WTC11 (cell line): Measurements from ENCODE around the gene RNU5B-1. TPM values are rescaled to one million over a fixed set of nuclear protein-coding genes. Genes with fewer than 3 reads are reported as not detected.

ENCODE experiments used
- ATAC-seq: fragments of 200-7000 bp; cut with Tn5 transposase; 2 replicates; pipeline ENCODE4 v1.10.0; 2021; ENCODE audit warnings: mild to moderate bottlenecking, moderate library complexity
- CTCF ChIA-PET: fragments of 300-600 bp; sonication (Branson Sonifier 250); formaldehyde crosslinking; loops from one replicate; lab custom pipeline; 2021; ENCODE audit warnings: antibody characterized with exemption; lab: Charles Lee
- POLR2A ChIA-PET: fragments of 350-600 bp; sonication (Branson Sonifier 250); formaldehyde crosslinking; loops from one replicate; lab custom pipeline; 2021; ENCODE audit warnings: antibody characterized with exemption; lab: Charles Lee
- DNase-seq: peaks from one replicate; pipeline ENCODE4 v3.0.0; 2021; ENCODE audit warnings: low spot score
- H3K27ac Mint-ChIP-seq: 2 replicates; pipeline ENCODE4 v1.8.0; 2021; ENCODE audit warnings: mixed read lengths
- H3K27me3 Mint-ChIP-seq: 2 replicates; pipeline ENCODE4 v1.8.0; 2021; ENCODE audit warnings: low read depth, mild to moderate bottlenecking, moderate library complexity, mixed read lengths
- H3K36me3 Mint-ChIP-seq: 2 replicates; pipeline ENCODE4 v1.8.0; 2021; ENCODE audit warnings: mixed read lengths
- H3K4me1 Mint-ChIP-seq: 2 replicates; pipeline ENCODE4 v1.8.0; 2022; ENCODE audit warnings: mixed read lengths
- H3K4me3 Mint-ChIP-seq: 2 replicates; pipeline ENCODE4 v1.8.0; 2021; ENCODE audit warnings: mild to moderate bottlenecking, moderate library complexity, mixed read lengths
- H3K9me3 Mint-ChIP-seq: 2 replicates; pipeline ENCODE4 v1.8.0; 2021; ENCODE audit warnings: mixed read lengths
- ARID4B ChIP-seq: sonication (generic); formaldehyde crosslinking; IDR thresholded peaks from 2 replicates; pipeline ENCODE4 v1.8.0; 2023; ENCODE audit warnings: missing genetic modification reagents, mild to moderate bottlenecking, borderline replicate concordance
- ATF2 ChIP-seq: sonication (generic); formaldehyde crosslinking; IDR thresholded peaks from 2 replicates; pipeline ENCODE4 v1.8.1; 2022; ENCODE audit warnings: low read depth, missing genetic modification reagents, borderline replicate concordance
- CBFB ChIP-seq: sonication (generic); formaldehyde crosslinking; IDR thresholded peaks from 2 replicates; pipeline ENCODE4 v1.8.1; 2022; ENCODE audit warnings: mild to moderate bottlenecking, low read depth, missing genetic modification reagents
- CTCF ChIP-seq: fragments of 200-600 bp; IDR thresholded peaks from 2 replicates; pipeline ENCODE4 v1.8.0; 2022; ENCODE audit warnings: antibody characterized with exemption
- ELF4 ChIP-seq: sonication (generic); formaldehyde crosslinking; IDR thresholded peaks from 2 replicates; pipeline ENCODE4 v1.8.1; 2022; ENCODE audit warnings: low read depth, mild to moderate bottlenecking, moderate library complexity, missing genetic modification reagents
- HMGA2 ChIP-seq: fragments of 250-450 bp; sonication (Bioruptor Pico); IDR thresholded peaks from 2 replicates; pipeline ENCODE4 v1.4.0; 2021; ENCODE audit warnings: mild to moderate bottlenecking, moderate library complexity
- MLX ChIP-seq: sonication (generic); formaldehyde crosslinking; IDR thresholded peaks from 2 replicates; pipeline ENCODE4 v1.8.1; 2023; ENCODE audit warnings: mild to moderate bottlenecking, missing genetic modification reagents, moderate library complexity
- NR1H2 ChIP-seq: sonication (generic); formaldehyde crosslinking; IDR thresholded peaks from 2 replicates; pipeline ENCODE4 v1.9.0; 2021; ENCODE audit warnings: mild to moderate bottlenecking, moderate library complexity, missing genetic modification reagents
- NR3C1 ChIP-seq: sonication (generic); formaldehyde crosslinking; conservative IDR thresholded peaks from 2 replicates; pipeline ENCODE4 v1.8.1; 2023; ENCODE audit warnings: low read depth, mild to moderate bottlenecking, missing genetic modification reagents
- RELA ChIP-seq: sonication (generic); formaldehyde crosslinking; IDR thresholded peaks from 2 replicates; pipeline ENCODE4 v1.8.1; 2022; ENCODE audit warnings: missing genetic modification reagents, mild to moderate bottlenecking, borderline replicate concordance
- SMAD3 ChIP-seq: sonication (generic); formaldehyde crosslinking; IDR thresholded peaks from 2 replicates; pipeline ENCODE4 v1.8.0; 2022; ENCODE audit warnings: missing genetic modification reagents, mild to moderate bottlenecking, borderline replicate concordance
- SOX15 ChIP-seq: fragments of 250-450 bp; sonication (Bioruptor Pico); IDR thresholded peaks from 2 replicates; pipeline ENCODE4 v1.9.0; 2021; ENCODE audit warnings: mild to moderate bottlenecking
- TP53 ChIP-seq: sonication (generic); formaldehyde crosslinking; IDR thresholded peaks from 2 replicates; pipeline ENCODE4 v1.8.1; 2023; ENCODE audit warnings: mild to moderate bottlenecking, missing genetic modification reagents
- ZBTB43 ChIP-seq: sonication (generic); formaldehyde crosslinking; IDR thresholded peaks from 2 replicates; pipeline ENCODE4 v1.8.1; 2023; ENCODE audit warnings: mild to moderate bottlenecking, missing genetic modification reagents
- ZNF317 ChIP-seq: sonication (generic); formaldehyde crosslinking; IDR thresholded peaks from 2 replicates; pipeline ENCODE4 v1.8.1; 2023; ENCODE audit warnings: low read depth, mild to moderate bottlenecking, moderate library complexity, missing genetic modification reagents, borderline replicate concordance
- ZSCAN18 ChIP-seq: fragments of 250-450 bp; sonication (Bioruptor Pico); IDR thresholded peaks from 2 replicates; pipeline ENCODE4 v2.1.2; 2022; ENCODE audit warnings: mild to moderate bottlenecking, moderate library complexity
- total RNA-seq: library from RNA; stranded (reverse); gene quantifications from 3 replicates; pipeline ENCODE4 v1.2.3, GENCODE V29; 2021

RNU5B-1 gene
- total RNA-seq, 1 experiment from 2014 or later: not detected

- Mint-ChIP-seq H3K4me3 (no peak overlapping the region), H3K27me3 (no peaks in the 10 kb centered on the region), H3K36me3 (no peaks in the 10 kb centered on the region), H3K4me1 (peaks cover 21% of the 10 kb centered on the region), H3K27ac (no peak overlapping the region)
- ChIA-PET CTCF (interaction anchor here (1.5 kb wide), 1 partner anchor 114 kb away, joined by 3 read pairs; no protein-coding TSS in a partner anchor), POLR2A (interaction anchor here (0.6 kb wide), 1 partner anchor 95 kb away, joined by 5 read pairs; no protein-coding TSS in a partner anchor)
- no peak for DNase-seq
- ATAC-seq: no peak
- no peak for TF ChIP-seq CBFB (CRISPR knock-in tag)
- TF ChIP-seq, all 79 proteins: peak for 0
- H3K9me3 Mint-ChIP-seq: no peaks in the 10 kb centered on the region
Observed at GRCh38 chr15:65306551-65306950, 2.1 kb downstream of the RNU5B-1 start.

- H3K4me3 Mint-ChIP-seq: no peak overlapping the region
- no peaks in the 10 kb centered on the region for H3K27me3 Mint-ChIP-seq
- peaks cover 31% of the 10 kb centered on the region for H3K4me1 Mint-ChIP-seq
- DNase-seq: no peak
- H3K9me3 Mint-ChIP-seq: no peaks in the 10 kb centered on the region
- TF ChIP-seq ZNF317: no peak
- no peak for TF ChIP-seq MLX (CRISPR knock-in tag)
- TF ChIP-seq SMAD3 (CRISPR knock-in tag): no peak
- TF ChIP-seq TP53 (CRISPR knock-in tag): no peak
- no peak for TF ChIP-seq RELA
- TF ChIP-seq, all 79 proteins: peak for 0
- Mint-ChIP-seq H3K36me3 (no peaks in the 10 kb centered on the region), H3K27ac (no peak overlapping the region)
- CTCF ChIA-PET: no interaction called here
- POLR2A ChIA-PET: no interaction called here
- ATAC-seq: no peak
Observed at GRCh38 chr15:65307978-65308377, 3.5 kb downstream of the RNU5B-1 start.

GRCh38 chr15:65309882-65310418 lies 5.5 kb downstream of the RNU5B-1 start:
- no peak overlapping the region for H3K4me3 Mint-ChIP-seq
- CTCF ChIA-PET: interaction anchor here (1.2 to 3.0 kb wide), 3 partner anchors 9 to 90 kb away, joined by 3 to 12 read pairs (median 6); no protein-coding TSS in a partner anchor
- TF ChIP-seq NR1H2 (CRISPR knock-in tag) (no peak), HMGA2 (CRISPR knock-in tag) (no peak), SOX15 (CRISPR knock-in tag) (no peak), CTCF (no peak), NR3C1 (CRISPR knock-in tag) (no peak)
- DNase-seq: no peak
- no peaks in the 10 kb centered on the region for H3K27me3 Mint-ChIP-seq
- H3K9me3 Mint-ChIP-seq: no peaks in the 10 kb centered on the region
- H3K36me3 Mint-ChIP-seq: no peaks in the 10 kb centered on the region
- H3K27ac Mint-ChIP-seq: no peak overlapping the region
- POLR2A ChIA-PET: interaction anchor here (0.6 kb wide), 1 partner anchor 36 kb away, joined by 6 read pairs; no protein-coding TSS in a partner anchor
- H3K4me1 Mint-ChIP-seq: peaks cover 19% of the 10 kb centered on the region
- no peak for ATAC-seq

- Mint-ChIP-seq H3K9me3 (no peaks in the 10 kb centered on the region), H3K4me1 (peaks cover 17% of the 10 kb centered on the region), H3K36me3 (no peaks in the 10 kb centered on the region), H3K27me3 (no peaks in the 10 kb centered on the region), H3K27ac (no peak overlapping the region), H3K4me3 (no peak overlapping the region)
- CTCF ChIA-PET: interaction anchor here (0.7 to 3.0 kb wide), 4 partner anchors 8 to 90 kb away, joined by 3 to 12 read pairs (median 4); no protein-coding TSS in a partner anchor
- POLR2A ChIA-PET: interaction anchor here (0.6 kb wide), 1 partner anchor 36 kb away, joined by 6 read pairs; no protein-coding TSS in a partner anchor
- DNase-seq: no peak
- no peak for ATAC-seq
- no peak for TF ChIP-seq ELF4 (CRISPR knock-in tag)
- TF ChIP-seq ARID4B: no peak
- no peak for TF ChIP-seq ZBTB43 (CRISPR knock-in tag)
- no peak for TF ChIP-seq ZSCAN18 (CRISPR knock-in tag)
- no peak for TF ChIP-seq ATF2
Observed at GRCh38 chr15:65310431-65311137, 6.1 kb downstream of the RNU5B-1 start.
